ACHN (cell line): ENCODE results near the gene DTD1.

Experiments used
- DNase-seq: peaks from one replicate; pipeline ENCODE4 v3.0.0-alpha.2; 2015
- in situ Hi-C: cut with HindIII; loops from 2 replicates; pipeline ENCODE4 v1.10.0; 2017; ENCODE audit warnings: low sequenced_read_pairs, low pct_ligation_motif_present, low pct_unique_long_range_greater_than_20kb

The DTD1 gene

GRCh38 chr20:18802012-18802634 is 214.3 kb downstream of the DTD1 start:
- no peak for DNase-seq

GRCh38 chr20:18805881-18806280 is 218.0 kb downstream of the DTD1 start:
- in situ Hi-C loops, result no loop called here
- DNase-seq, result no peak

More at GRCh38 chr20:18802012-18802634, 214.3 kb downstream of the DTD1 start:
- in situ Hi-C loops, result no loop called here

GRCh38 chr20:18808712-18809111 is 220.9 kb downstream of the DTD1 start:
- in situ Hi-C loops, result no loop called here
- DNase-seq, result no peak

- in situ Hi-C loops, result no loop called here
These were observed 223.3 kb downstream of the DTD1 start for GRCh38 chr20:18811186-18811585.

GRCh38 chr20:18811904-18812303 is 224.1 kb downstream of the DTD1 start:
- in situ Hi-C loops, result no loop called here
- no peak for DNase-seq

More at GRCh38 chr20:18811186-18811585, 223.3 kb downstream of the DTD1 start:
- DNase-seq, result no peak

GRCh38 chr20:18813483-18813882 is 225.6 kb downstream of the DTD1 start, which contains the start of gene SCP2D1:
Gene SCP2D1 (plus strand): TSS chr20:18813783. CDS start chr20:18813816, 33 bp downstream.
- DNase-seq, result no peak
- in situ Hi-C loops, result no loop called here

GRCh38 chr20:18815194-18815942 is 227.5 kb downstream of the DTD1 start:
- in situ Hi-C loops, result no loop called here

More at GRCh38 chr20:18815194-18815942, 227.5 kb downstream of the DTD1 start:
- DNase-seq, result no peak
